GM19239 (cell line): ENCODE data around the gene LANCL1.

Source experiments
- DNase-seq: peaks from one replicate; pipeline ENCODE4 v3.0.0; 2011; ENCODE audit warnings: low spot score; ENCODE audit not compliant: insufficient read length
- FAIRE-seq: peaks from 2 replicates; lab custom pipeline; 2011; peaks lifted over from hg19 to GRCh38; lab: Jason Lieb, UNC

The LANCL1 gene, protein sequence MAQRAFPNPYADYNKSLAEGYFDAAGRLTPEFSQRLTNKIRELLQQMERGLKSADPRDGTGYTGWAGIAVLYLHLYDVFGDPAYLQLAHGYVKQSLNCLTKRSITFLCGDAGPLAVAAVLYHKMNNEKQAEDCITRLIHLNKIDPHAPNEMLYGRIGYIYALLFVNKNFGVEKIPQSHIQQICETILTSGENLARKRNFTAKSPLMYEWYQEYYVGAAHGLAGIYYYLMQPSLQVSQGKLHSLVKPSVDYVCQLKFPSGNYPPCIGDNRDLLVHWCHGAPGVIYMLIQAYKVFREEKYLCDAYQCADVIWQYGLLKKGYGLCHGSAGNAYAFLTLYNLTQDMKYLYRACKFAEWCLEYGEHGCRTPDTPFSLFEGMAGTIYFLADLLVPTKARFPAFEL

DNA sequence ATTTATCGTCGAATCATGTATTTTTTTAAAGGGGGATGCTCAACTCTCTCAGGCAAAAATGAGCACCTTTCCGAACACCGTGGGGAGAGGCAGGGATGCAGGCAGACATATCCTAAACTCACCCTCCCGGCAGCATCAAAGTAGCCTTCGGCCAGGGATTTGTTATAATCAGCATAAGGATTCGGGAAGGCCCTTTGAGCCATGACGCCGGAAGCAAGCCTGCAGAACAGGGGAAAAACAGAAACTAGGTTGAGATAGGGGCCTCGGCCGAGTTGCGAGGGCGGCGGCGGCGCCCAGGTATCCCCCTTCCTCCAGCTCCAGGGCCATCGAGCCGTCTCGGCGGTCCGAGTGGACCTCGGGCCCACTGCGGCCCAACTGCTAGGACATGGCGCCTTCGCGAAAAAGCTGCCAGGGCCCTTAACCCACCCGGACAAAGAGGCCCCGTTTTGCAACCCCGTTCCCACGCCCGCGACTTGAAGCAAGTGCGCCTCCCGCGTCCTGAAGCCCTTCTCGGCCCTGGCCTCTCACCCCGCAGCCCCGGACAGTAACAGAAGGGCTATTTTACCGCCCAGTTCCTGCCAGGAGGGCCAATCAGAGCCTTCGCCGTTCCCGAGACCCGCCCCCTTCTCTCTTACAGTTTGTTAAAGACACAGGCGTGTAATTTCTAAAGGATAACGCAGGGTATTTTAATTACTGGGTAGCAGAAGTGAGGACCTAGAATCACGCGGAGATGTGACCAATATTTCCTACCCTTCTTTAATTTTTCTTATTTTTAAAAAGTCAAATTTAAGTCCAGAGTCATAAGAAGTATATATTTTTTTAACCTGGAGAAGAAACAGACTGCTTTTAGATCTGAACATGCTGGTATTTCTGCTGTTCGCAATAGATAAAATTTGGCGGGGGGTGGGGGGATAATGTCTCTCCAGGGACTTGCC is at the start of gene LANCL1:
Gene LANCL1 (minus strand): TSS at position 566 of the 935 bp plus-strand sequence. CDS start 363 bp downstream, at position 203.
- FAIRE-seq (peak; percentile 95), DNase-seq (peak; percentile 84)

DNA sequence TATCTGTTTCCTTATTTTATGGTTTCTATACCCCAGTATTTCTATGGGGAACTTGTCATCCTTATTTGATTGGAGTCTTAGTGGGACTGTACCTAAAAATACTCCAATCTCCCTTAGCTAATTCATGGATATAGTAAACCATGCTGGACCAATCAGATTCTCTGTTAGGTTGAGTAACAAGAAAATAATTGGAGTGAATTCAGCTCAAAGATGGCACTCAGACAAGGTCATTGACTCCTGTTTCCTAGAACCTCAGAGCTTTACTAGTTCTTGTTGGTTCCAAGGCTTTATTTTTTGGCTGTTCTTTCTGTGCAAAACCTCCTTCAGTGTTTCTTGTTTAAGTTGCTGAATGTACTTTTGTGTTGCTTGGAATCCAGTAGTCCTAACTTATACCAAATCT is 48.0 kb upstream of the LANCL1 start:
- FAIRE-seq = no peak
- DNase-seq = no peak

- FAIRE-seq (no peak), DNase-seq (no peak)
Observed at GRCh38 chr2:210523650-210524289, 47.2 kb upstream of the LANCL1 start.

GRCh38 chr2:210522399-210522798 is 45.8 kb upstream of the LANCL1 start:
- FAIRE-seq = no peak

DNA sequence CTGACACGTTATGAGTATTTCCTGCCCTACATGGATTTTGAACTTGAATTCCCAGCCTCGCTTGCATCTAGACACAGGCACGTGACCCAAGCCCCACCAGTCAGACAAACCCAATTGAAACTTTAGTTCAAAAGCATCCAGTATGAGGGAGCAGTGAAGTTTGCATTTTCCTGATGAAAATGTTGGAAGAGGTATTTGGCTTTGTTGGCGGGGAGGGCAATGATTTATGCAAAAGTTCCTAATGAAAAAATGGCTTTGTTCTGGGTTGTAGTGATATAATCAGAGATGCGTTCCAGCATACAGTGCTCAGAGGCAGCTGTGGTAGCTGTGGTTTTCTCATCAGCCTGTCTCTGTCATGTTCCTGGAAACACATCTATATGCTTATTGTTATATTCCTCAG is 43.0 kb upstream of the LANCL1 start:
- FAIRE-seq (no peak), DNase-seq (no peak)

More at GRCh38 chr2:210522399-210522798, 45.8 kb upstream of the LANCL1 start:
- DNase-seq = no peak

DNA sequence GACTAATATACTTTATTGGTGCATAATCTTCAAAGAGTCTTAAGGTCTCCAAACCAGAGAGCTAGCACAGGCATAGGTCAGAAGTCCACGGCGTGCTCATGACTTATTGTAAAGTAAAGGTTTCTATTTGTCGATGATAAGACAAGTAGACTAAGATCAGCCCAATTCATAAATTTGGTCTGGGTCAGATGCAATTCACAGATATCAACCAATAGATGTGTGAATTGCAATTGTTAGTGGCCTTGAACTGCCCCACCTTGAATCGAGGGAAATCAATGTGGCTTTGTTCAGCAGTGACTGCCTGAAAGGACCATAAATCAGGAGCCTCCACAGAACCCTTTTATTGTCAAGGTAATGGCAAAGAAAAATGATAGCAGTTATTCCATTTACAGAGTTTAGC is 40.7 kb upstream of the LANCL1 start:
- DNase-seq (no peak), FAIRE-seq (no peak)

GRCh38 chr2:210515911-210516310 is 39.4 kb upstream of the LANCL1 start:
- DNase-seq (no peak), FAIRE-seq (no peak)

- no peak for DNase-seq
- FAIRE-seq = no peak
Observed at GRCh38 chr2:210503725-210504191, 27.2 kb upstream of the LANCL1 start.

DNA sequence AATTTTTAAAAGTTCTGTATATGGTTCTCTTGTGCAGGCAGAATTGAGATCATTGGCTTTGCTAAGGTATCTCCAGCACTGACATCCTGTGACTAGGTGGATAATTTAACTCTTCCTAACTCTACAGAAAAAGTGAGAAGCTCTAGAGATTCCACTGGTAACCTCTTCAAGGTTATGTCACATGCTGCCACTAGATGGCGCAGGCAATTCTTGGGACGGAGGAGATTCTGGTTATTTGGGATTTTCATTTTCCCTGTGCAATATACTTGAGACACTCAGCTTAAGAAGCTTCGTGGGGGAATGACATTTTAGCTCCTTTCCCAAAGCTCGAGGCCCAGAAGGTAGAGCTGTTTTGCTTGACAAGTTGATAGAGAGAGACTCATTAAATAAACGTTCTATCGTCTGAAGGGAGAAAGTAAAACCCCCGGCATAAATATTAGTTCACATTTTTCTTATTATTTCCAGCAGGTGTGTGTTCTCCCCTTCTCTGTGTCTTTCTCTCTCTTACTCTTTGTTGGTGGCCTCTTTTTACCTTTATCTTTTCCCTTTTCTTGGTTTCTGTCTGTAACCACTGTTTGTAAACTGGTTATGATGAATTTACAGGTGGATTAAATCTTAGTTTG is 26.6 kb upstream of the LANCL1 start:
- DNase-seq = peak; percentile 17

GRCh38 chr2:210496512-210496911 is 20.0 kb upstream of the LANCL1 start:
- FAIRE-seq (no peak), DNase-seq (no peak)

More for the DNA sequence above, 26.6 kb upstream of the LANCL1 start:
- peak; percentile 94 for FAIRE-seq

- DNase-seq (no peak), FAIRE-seq (no peak)
Observed at GRCh38 chr2:210493528-210493927, 17.0 kb upstream of the LANCL1 start.

- DNase-seq (no peak), FAIRE-seq (no peak)
Observed at GRCh38 chr2:210481601-210482175, 5.1 kb upstream of the LANCL1 start.

DNA sequence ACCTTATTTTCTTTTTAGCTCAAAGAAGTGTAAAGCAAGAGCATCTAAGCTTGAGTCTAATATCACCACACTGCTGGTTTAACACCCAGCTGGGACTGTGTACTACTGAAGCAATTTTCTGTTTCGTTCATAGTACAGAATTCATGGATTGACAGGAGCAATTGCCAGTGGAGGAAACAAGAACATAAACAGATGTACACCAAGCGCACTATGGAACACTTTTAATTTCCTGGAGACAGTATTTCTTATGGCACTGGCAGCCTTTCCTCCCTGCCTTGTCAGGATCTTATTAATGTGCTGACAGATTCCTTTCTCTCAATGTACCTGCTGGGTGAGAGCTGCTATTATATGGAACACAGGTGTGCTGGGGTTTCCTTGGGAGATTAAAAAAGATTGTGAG is 4.2 kb upstream of the LANCL1 start:
- no peak for FAIRE-seq
- DNase-seq = no peak

DNA sequence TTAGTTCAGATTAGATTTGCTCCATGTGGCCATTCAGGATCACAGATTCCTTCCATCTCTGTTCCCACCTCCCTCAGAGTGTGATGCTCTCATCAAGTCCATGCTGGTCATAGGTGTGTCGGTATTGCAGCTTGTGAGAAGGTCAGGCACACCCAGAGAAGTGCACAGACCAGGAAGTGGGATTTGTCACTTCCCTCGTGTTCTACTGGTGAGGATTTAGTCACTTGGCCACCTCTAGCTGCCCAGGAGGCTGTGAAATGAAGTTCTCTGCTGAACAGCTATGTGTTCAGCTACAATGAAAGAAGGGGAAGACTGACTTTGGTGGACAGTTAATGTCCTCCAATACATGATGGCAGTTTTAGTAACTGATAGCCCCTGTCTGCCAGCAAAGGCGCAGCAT is 3.5 kb upstream of the LANCL1 start:
- FAIRE-seq (no peak), DNase-seq (no peak)

DNA sequence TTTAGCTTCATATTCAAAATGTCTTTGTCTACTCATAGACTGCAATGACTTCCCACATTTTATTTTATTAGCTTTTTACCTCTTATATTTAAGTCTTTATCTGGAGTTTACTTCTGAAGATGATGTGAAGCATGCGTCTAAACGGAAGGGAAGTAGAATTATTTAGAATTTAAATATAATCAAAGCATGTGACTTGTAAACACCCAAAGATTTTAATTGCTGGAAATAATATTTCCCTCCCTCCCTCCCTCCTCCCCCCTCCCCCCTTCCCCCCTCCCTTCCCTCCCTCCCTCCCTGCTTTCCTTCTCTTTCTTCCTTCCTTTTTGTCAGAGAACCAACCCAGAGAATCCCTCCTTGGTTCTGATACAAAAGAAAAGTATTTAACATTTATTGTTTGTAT is 2.1 kb upstream of the LANCL1 start:
- FAIRE-seq (no peak), DNase-seq (no peak)

DNA sequence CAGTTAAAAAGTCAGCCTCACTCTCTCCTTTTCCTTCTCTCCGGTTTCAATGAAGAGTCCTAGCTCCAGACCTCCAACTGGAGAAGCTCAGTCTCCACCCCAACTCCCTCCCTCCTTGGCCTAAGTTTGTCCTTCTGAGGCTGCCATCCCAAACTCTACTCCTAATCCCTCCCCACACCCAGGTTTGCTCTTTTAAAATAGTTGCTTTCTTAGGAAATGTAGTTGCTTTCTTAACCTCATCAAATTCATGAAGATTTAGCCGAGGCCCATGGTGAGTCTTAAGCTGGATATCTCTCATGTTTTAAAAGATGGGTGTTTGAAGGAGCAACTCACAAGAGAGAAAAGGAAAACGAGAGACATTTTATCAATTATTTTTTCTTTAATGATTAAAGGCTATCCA is 937 bp upstream of the LANCL1 start:
- FAIRE-seq (no peak), DNase-seq (no peak)

- FAIRE-seq = peak; percentile 86
- DNase-seq = no peak
Observed at GRCh38 chr2:210475706-210476105, 853 bp downstream of the LANCL1 start.

GRCh38 chr2:210474776-210475175 is 1.8 kb downstream of the LANCL1 start:
- FAIRE-seq = no peak

DNA sequence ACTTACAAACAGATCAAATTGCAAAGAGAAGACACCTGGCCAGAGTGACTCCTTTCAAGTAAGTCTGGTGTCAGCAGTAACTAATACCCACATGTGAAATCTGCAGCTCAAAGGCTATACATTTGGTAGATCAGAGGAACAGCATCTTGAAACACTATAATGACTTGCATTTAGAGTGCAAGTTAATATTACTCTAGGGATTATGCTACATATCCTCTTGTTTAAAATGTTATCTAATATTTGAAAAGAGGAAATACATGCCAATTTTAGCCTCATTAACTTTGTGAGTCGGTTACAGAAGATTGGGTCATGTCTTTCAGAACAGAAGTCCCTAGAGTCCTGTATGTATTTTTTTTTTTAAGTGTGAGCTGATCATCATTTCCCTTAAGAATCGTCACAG is 15.2 kb downstream of the LANCL1 start:
- FAIRE-seq = peak; percentile 72

More at GRCh38 chr2:210474776-210475175, 1.8 kb downstream of the LANCL1 start:
- DNase-seq = no peak

More for the DNA sequence above, 15.2 kb downstream of the LANCL1 start:
- DNase-seq = no peak
